ENCODE measurements around the gene EXOSC7.
"Not testable (repeated sequence)": the region's sequence is repeated elsewhere in the genome, so short reads cannot be mapped to it uniquely, and the experiment has no call there.

EXOSC7 gene

DNA sequence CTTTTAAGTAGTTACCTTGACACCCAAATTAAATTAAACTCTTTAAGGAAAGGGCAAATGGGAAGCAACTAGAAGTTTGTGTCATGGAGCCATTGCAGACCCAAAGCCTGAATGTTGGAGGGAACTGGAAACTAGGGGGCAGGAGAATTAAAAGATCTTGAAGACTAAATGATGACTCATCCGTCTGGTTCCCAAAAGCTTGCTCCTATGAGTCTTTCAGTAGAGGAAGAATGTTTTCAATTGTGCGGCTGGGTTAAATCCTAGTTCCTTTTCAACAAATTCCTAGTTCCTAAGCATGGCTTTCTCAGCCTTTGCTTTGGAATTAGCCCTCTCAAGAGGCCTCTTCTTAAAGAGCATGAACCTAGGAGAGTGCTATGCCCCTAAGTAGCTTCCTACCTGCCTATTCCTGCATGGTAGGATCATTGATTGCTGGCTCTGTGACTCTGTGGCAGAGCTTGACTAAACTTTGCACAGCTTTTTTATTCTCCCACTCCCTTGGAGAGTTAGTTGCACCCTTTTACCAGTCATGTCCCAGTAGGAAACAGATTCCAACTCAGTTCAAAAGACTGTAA, 67.8 kb downstream of the EXOSC7 start:
- Histone ChIP-seq H3K27ac (ENCODE audit: low read depth, low read length) (no peak overlapping the region), H3K9ac (ENCODE audit: low read depth in 1 of 2, low read length in 2 of 2) (no peak overlapping the region), H3K27me3 (ENCODE audit: control insufficient read depth in 1 of 2, insufficient read depth in 2 of 2, low read length in 2 of 2) (peaks cover 0 to 7% of the 10 kb centered on the region in 2 donors), H3K4me3 (ENCODE audit: low read depth in 1 of 2, low read length in 2 of 2) (no peak overlapping the region), H3K9me3 (ENCODE audit: control insufficient read depth in 1 of 2, low read length in 2 of 2) (no peaks in the 10 kb centered on the region), H3K36me3 (ENCODE audit: control insufficient read depth in 1 of 2, insufficient read depth in 2 of 2, low read length in 2 of 2) (no peaks in the 10 kb centered on the region), H3K4me1 (ENCODE audit: control insufficient read depth in 1 of 2, insufficient read depth in 2 of 2, low read length in 2 of 2) (peaks cover 0 to 5% of the 10 kb centered on the region in 2 donors)

DNA sequence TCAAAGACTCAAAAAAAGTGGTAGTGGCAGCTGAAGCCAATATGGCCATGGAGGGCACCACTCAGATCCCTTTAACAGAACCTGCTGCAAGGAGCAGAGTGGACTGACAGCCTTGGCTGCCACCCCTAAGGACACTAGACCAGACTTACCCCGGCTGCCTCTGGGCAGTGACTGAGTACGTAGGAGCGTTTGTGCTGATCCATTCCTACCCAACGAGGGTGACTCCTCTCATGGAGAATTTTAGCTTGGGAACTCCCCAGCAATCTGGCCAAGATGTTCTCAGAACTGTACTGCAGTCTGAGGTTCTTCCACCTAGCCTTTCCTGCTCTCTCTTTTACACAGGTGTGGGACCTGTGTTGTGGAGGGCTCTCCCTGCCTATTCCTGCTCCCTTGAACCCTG, 72.2 kb downstream of the EXOSC7 start:
- H3K4me1 ChIP-seq (ENCODE audit: control insufficient read depth in 1 of 2, insufficient read depth in 2 of 2, low read length in 2 of 2): no peaks in the 10 kb centered on the region
- no peak overlapping the region for H3K9ac ChIP-seq (ENCODE audit: low read depth in 1 of 2, low read length in 2 of 2)
- H3K36me3 ChIP-seq (ENCODE audit: control insufficient read depth in 1 of 2, insufficient read depth in 2 of 2, low read length in 2 of 2): no peaks in the 10 kb centered on the region
- H3K27me3 ChIP-seq (ENCODE audit: control insufficient read depth in 1 of 2, insufficient read depth in 2 of 2, low read length in 2 of 2): peaks cover 0 to 7% of the 10 kb centered on the region in 2 donors
- H3K4me3 ChIP-seq (ENCODE audit: low read depth in 1 of 2, low read length in 2 of 2): no peak overlapping the region
- H3K27ac ChIP-seq (ENCODE audit: low read depth, low read length): no peak overlapping the region
- no peaks in the 10 kb centered on the region for H3K9me3 ChIP-seq (ENCODE audit: control insufficient read depth in 1 of 2, low read length in 2 of 2)

DNA sequence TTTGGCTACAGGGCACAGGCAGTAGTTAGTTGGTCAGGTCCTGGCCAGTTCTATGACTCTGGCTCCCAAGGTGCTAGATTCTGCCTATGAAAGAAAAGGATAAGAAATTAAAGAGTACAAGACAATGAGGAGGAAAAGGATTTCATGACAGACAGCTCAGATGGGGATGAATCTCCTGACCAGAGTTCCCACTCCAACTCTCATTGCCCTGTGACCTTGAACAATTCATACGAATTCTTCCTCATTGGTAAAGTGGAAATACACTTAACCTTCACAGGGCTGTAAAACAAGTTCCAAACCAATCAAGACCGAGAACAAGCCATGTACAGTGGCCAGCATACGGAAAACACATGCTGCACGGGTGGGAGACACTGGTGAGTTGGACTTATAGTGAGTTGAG, 73.8 kb downstream of the EXOSC7 start:
- H3K4me1 ChIP-seq (ENCODE audit: control insufficient read depth in 1 of 2, insufficient read depth in 2 of 2, low read length in 2 of 2): no peaks in the 10 kb centered on the region
- H3K36me3 ChIP-seq (ENCODE audit: control insufficient read depth in 1 of 2, insufficient read depth in 2 of 2, low read length in 2 of 2): no peaks in the 10 kb centered on the region
- peaks cover 0 to 7% of the 10 kb centered on the region in 2 donors for H3K27me3 ChIP-seq (ENCODE audit: control insufficient read depth in 1 of 2, insufficient read depth in 2 of 2, low read length in 2 of 2)
- no peak overlapping the region for H3K4me3 ChIP-seq (ENCODE audit: low read depth in 1 of 2, low read length in 2 of 2)
- H3K9ac ChIP-seq (ENCODE audit: low read depth in 1 of 2, low read length in 2 of 2): no peak overlapping the region
- H3K27ac ChIP-seq (ENCODE audit: low read depth, low read length): no peak overlapping the region
- no peaks in the 10 kb centered on the region for H3K9me3 ChIP-seq (ENCODE audit: control insufficient read depth in 1 of 2, low read length in 2 of 2)

DNA sequence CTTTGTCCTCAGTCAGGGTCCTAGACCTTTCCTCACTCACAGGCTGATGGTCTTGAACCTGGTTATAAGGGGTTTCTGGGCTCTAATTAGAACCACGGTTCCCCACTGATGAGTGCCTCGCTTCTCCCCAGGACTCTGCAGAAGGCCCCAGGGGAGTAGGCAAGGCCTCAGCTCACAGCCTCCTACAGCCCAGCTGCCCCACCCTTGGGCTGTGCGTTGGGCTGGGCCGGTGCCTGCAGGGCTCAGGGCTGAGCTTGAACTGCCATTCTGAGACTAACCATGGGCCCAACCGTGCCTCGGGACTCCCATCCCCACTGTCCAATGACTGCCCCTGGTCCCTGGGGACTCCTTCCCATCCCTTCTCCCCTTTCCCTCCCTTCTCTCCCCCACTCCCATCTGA, 75.6 kb downstream of the EXOSC7 start:
- Histone ChIP-seq H3K27ac (ENCODE audit: low read depth, low read length) (no peak overlapping the region), H3K9ac (ENCODE audit: low read depth in 1 of 2, low read length in 2 of 2) (no peak overlapping the region), H3K4me1 (ENCODE audit: control insufficient read depth in 1 of 2, insufficient read depth in 2 of 2, low read length in 2 of 2) (no peaks in the 10 kb centered on the region), H3K27me3 (ENCODE audit: control insufficient read depth in 1 of 2, insufficient read depth in 2 of 2, low read length in 2 of 2) (peaks cover 0 to 4% of the 10 kb centered on the region in 2 donors), H3K4me3 (ENCODE audit: low read depth in 1 of 2, low read length in 2 of 2) (no peak overlapping the region), H3K9me3 (ENCODE audit: control insufficient read depth in 1 of 2, low read length in 2 of 2) (no peaks in the 10 kb centered on the region), H3K36me3 (ENCODE audit: control insufficient read depth in 1 of 2, insufficient read depth in 2 of 2, low read length in 2 of 2) (no peaks in the 10 kb centered on the region)

DNA sequence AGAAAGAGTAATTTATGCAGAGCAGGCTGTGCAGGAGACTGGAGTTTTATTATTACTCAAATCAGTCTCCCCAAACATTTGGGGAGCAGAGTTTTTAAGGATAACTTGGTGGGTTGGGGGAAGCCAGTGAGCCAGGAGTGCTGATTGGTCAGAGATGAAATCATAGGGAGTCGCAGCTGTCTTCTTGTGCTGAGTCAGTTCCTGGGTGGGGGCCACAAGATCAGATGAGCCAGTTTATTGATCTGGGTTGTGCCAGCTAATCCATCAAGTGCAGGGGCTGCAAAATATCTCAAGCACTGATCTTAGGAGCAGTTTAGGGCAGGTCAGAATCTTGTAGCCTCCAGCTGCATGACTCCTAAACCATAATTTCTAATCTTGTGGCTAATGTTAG, 77.8 kb downstream of the EXOSC7 start:
- H3K4me3 ChIP-seq (ENCODE audit: low read depth in 1 of 2, low read length in 2 of 2); H3K36me3 ChIP-seq (ENCODE audit: control insufficient read depth in 1 of 2, insufficient read depth in 2 of 2, low read length in 2 of 2); H3K4me1 ChIP-seq (ENCODE audit: control insufficient read depth in 1 of 2, insufficient read depth in 2 of 2, low read length in 2 of 2): not testable (repeated sequence)

DNA sequence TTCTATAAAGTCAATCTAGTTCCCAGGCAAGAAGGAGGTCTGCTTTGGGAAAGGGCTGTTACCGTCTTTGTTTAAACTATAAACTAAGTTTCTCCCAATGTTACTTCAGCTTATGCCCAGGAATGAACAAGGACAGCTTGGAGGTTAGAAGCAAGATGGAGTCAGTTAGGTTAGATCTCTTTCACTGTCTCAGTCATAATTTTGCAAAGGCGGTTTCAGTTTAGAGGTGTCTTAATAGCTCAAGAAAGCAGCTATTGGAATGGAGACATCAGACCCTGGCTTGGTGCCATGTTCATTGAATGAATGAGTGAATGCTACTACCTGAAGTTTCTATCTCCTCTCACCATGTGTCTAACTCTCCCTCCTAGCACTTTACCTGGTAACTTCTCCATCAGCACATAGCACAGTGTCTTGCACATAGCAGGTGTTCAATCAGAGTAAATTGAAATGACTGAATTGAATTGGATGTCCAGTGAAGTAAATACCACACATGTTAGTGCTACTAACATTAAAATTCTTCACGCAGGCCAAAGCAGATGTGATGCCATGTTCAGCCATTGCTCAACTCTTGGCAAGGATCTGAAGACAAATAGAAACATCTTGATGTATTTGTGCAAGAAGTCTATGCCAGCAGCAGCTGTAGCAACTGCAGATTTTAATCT, 78.3 kb downstream of the EXOSC7 start:
- no peak overlapping the region for H3K9ac ChIP-seq (ENCODE audit: low read depth in 1 of 2, low read length in 2 of 2)
- no peaks in the 10 kb centered on the region for H3K27me3 ChIP-seq (ENCODE audit: control insufficient read depth in 1 of 2, insufficient read depth in 2 of 2, low read length in 2 of 2)
- H3K36me3 ChIP-seq (ENCODE audit: control insufficient read depth in 1 of 2, insufficient read depth in 2 of 2, low read length in 2 of 2): no peaks in the 10 kb centered on the region
- no peaks in the 10 kb centered on the region for H3K4me1 ChIP-seq (ENCODE audit: control insufficient read depth in 1 of 2, insufficient read depth in 2 of 2, low read length in 2 of 2)
- H3K27ac ChIP-seq (ENCODE audit: low read depth, low read length): no peak overlapping the region
- H3K4me3 ChIP-seq (ENCODE audit: low read depth in 1 of 2, low read length in 2 of 2): no peak overlapping the region
- H3K9me3 ChIP-seq (ENCODE audit: control insufficient read depth in 1 of 2, low read length in 2 of 2): no peaks in the 10 kb centered on the region

More for the DNA sequence above, 77.8 kb downstream of the EXOSC7 start:
- not testable (repeated sequence) for H3K9me3 ChIP-seq (ENCODE audit: control insufficient read depth in 1 of 2, low read length in 2 of 2); H3K27me3 ChIP-seq (ENCODE audit: control insufficient read depth in 1 of 2, insufficient read depth in 2 of 2, low read length in 2 of 2); H3K27ac ChIP-seq (ENCODE audit: low read depth, low read length); H3K9ac ChIP-seq (ENCODE audit: low read depth in 1 of 2, low read length in 2 of 2)

DNA sequence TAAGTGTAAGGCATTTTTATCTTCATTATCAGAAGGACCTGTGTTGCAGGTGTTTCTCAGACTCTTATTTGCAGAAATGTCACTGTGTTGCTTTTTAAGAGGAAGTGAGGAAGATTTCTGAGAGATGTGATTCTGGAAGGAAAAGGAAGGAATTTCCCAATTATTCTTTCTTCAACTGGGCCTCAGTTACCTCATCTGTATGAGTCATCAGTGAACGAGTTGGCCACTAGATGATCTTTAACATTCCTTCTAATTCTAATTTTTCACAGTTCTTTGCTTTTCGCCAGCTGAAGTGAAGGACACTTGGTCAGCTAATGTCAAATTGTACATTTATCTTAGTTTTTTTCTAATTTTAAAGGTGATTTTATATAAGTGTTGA, 79.0 kb downstream of the EXOSC7 start:
- Histone ChIP-seq H3K4me1 (ENCODE audit: control insufficient read depth in 1 of 2, insufficient read depth in 2 of 2, low read length in 2 of 2) (no peaks in the 10 kb centered on the region), H3K27me3 (ENCODE audit: control insufficient read depth in 1 of 2, insufficient read depth in 2 of 2, low read length in 2 of 2) (no peaks in the 10 kb centered on the region), H3K27ac (ENCODE audit: low read depth, low read length) (no peak overlapping the region)

DNA sequence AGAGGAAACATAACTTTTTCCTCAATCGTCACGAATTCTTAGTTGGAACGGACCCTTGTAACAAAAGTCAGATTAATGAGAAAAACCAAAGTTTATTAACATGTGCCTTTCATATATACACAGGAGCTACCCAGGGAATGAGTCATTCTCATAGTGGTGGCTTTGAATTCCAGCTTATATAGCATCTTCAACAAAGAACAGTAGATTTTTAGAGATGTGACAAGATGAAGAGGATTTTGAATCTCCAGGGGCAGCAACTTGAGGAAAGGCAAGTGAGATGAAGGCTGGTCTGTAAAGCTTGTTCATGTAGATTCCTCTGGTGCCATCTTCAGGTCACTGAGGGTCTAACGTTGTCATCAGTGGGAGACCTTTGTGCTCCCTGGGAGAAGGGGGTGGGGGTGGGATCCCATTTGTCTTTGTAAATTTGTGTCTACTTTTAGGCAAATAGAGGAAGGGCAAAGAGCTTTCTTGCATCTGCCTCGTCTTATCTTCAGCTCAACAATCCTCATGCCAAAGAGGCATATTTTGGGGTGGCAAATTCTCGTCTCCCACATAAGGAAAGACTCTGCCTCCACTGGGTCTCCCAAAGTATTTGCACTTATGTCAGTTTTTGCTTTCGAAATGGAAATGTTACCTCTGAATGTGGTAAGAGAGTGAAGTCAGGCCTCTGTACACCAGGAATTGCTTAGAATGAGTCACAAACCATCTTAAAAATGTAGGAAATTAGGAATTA, 79.5 kb downstream of the EXOSC7 start:
- H3K4me1 ChIP-seq (ENCODE audit: control insufficient read depth in 1 of 2, insufficient read depth in 2 of 2, low read length in 2 of 2): no peaks in the 10 kb centered on the region
- no peak overlapping the region for H3K4me3 ChIP-seq (ENCODE audit: low read depth in 1 of 2, low read length in 2 of 2)
- H3K27ac ChIP-seq (ENCODE audit: low read depth, low read length): no peak overlapping the region
- H3K9ac ChIP-seq (ENCODE audit: low read depth in 1 of 2, low read length in 2 of 2): no peak overlapping the region
- no peaks in the 10 kb centered on the region for H3K9me3 ChIP-seq (ENCODE audit: control insufficient read depth in 1 of 2, low read length in 2 of 2)
- no peaks in the 10 kb centered on the region for H3K27me3 ChIP-seq (ENCODE audit: control insufficient read depth in 1 of 2, insufficient read depth in 2 of 2, low read length in 2 of 2)
- no peaks in the 10 kb centered on the region for H3K36me3 ChIP-seq (ENCODE audit: control insufficient read depth in 1 of 2, insufficient read depth in 2 of 2, low read length in 2 of 2)

More for the DNA sequence above, 79.0 kb downstream of the EXOSC7 start:
- Histone ChIP-seq H3K9ac (ENCODE audit: low read depth in 1 of 2, low read length in 2 of 2) (no peak overlapping the region), H3K4me3 (ENCODE audit: low read depth in 1 of 2, low read length in 2 of 2) (no peak overlapping the region), H3K36me3 (ENCODE audit: control insufficient read depth in 1 of 2, insufficient read depth in 2 of 2, low read length in 2 of 2) (no peaks in the 10 kb centered on the region), H3K9me3 (ENCODE audit: control insufficient read depth in 1 of 2, low read length in 2 of 2) (no peaks in the 10 kb centered on the region)

DNA sequence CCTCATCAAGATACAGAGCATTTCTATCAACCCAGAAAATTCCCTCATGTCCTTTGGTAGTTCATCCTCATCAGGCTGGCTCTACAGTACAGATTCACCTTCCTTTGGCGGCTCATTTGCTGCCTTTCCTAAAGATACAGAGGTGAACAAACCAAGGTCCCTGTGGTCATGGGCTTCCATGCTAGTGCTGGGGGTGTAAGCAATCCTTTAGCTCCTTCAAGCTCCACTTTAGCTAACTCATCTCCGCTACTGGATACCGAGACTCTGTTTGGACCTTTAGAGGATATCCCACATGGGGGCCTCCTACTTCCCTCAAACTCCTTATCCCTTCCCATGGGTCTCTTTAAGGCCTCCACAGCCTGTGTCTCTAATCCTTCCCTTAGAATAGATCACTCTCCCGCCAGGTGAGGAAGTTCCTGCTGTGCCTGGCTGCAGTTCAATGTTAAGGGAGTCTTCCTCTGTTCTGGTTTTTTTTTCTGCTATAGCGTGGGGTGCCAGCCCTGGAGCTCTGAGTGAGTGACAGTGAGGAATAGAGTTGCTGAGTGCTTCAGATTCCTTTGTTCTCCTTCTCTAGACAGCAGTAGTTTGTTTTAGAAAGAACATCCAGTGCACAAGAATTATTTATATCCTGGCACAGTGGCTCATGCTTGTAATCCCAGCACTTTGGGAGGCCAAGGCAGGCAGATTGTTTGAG, 80.7 kb downstream of the EXOSC7 start:
- Histone ChIP-seq H3K36me3 (ENCODE audit: control insufficient read depth in 1 of 2, insufficient read depth in 2 of 2, low read length in 2 of 2) (no peaks in the 10 kb centered on the region), H3K27ac (ENCODE audit: low read depth, low read length) (no peak overlapping the region), H3K9ac (ENCODE audit: low read depth in 1 of 2, low read length in 2 of 2) (no peak overlapping the region), H3K9me3 (ENCODE audit: control insufficient read depth in 1 of 2, low read length in 2 of 2) (no peaks in the 10 kb centered on the region), H3K4me1 (ENCODE audit: control insufficient read depth in 1 of 2, insufficient read depth in 2 of 2, low read length in 2 of 2) (no peaks in the 10 kb centered on the region), H3K4me3 (ENCODE audit: low read depth in 1 of 2, low read length in 2 of 2) (no peak overlapping the region), H3K27me3 (ENCODE audit: control insufficient read depth in 1 of 2, insufficient read depth in 2 of 2, low read length in 2 of 2) (no peaks in the 10 kb centered on the region)

DNA sequence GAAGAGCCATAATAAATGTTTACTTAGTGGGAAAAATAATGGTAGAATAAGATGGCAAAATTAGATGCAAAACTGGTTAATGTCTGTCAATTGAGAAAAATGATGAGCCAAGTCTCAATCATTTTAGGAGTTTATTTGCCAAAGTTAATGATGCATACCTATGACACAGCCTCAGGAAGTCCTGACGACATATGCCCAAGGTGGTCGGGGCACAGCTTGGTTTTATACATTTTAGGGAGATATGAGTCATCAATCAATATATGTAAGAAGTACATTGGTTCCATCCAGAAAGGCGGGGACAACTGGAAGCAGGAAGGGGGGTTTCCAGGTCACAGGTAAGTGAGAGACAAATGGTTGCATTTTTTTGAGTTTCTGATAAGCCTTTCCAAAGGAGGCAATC, 81.5 kb downstream of the EXOSC7 start:
- Histone ChIP-seq H3K9ac (ENCODE audit: low read depth in 1 of 2, low read length in 2 of 2) (no peak overlapping the region), H3K36me3 (ENCODE audit: control insufficient read depth in 1 of 2, insufficient read depth in 2 of 2, low read length in 2 of 2) (no peaks in the 10 kb centered on the region), H3K27me3 (ENCODE audit: control insufficient read depth in 1 of 2, insufficient read depth in 2 of 2, low read length in 2 of 2) (no peaks in the 10 kb centered on the region), H3K9me3 (ENCODE audit: control insufficient read depth in 1 of 2, low read length in 2 of 2) (no peaks in the 10 kb centered on the region), H3K27ac (ENCODE audit: low read depth, low read length) (no peak overlapping the region), H3K4me1 (ENCODE audit: control insufficient read depth in 1 of 2, insufficient read depth in 2 of 2, low read length in 2 of 2) (no peaks in the 10 kb centered on the region), H3K4me3 (ENCODE audit: low read depth in 1 of 2, low read length in 2 of 2) (no peak overlapping the region)
